IPS-18c (cell line): ENCODE data around the gene CROCC2.

Experiments used
- H3K4me3 ChIP-seq: 2 replicates; pipeline ENCODE4 v1.7.0; 2013; ENCODE audit warnings: low read depth, mild to moderate bottlenecking, low read length, moderate library complexity; ENCODE audit not compliant: insufficient read depth
- H3K9me3 ChIP-seq: one replicate; pipeline ENCODE4 v1.6.1; 2013; ENCODE audit warnings: mild to moderate bottlenecking, low read length, moderate library complexity; ENCODE audit not compliant: control insufficient read depth, insufficient read depth

CROCC2 gene

DNA sequence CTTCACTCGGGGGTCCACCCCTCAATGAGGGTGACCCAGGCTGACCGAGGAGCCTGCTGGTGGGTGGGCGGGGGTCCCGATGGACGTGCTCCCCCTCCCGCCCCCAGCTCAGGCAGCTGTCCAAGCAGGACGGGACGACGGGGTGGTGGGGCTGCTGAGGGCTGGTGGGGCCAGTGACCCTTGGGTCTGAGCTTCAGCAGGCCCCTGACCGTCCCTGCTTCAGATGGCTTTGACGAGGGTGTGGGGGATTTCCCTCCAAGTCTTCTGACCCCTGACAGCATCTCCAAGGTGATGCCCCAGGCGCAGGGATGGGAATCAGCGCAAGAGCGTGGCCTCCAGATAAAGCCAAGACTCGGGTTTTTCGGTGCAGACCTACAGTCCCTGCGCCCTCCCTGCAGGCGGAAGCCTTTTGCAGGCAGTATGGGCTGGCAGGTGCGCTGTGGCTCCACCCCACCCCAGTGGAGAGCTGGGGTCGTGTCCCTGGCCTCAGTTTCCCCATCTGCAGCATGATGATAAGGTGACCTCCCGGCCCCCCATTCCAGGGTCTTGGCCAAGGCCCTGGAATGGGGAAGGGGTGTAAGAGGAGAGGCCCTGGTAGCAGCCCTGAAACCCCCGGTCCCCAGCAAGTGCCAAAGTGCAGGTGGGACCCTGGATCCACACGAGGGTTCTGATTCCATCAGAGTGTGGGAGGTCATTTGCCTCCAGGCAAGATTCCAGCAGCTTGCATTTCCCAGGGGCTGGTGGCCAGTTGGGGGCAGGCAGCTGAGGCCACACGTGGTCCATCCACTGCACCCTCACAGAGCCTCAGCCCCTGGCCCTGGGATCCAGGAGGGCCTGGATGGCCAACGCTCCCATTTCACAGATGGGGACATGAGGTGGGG, 8.7 kb downstream of the CROCC2 start:
- Histone ChIP-seq H3K4me3 (no peak overlapping the region), H3K9me3 (no peaks in the 10 kb centered on the region)

DNA sequence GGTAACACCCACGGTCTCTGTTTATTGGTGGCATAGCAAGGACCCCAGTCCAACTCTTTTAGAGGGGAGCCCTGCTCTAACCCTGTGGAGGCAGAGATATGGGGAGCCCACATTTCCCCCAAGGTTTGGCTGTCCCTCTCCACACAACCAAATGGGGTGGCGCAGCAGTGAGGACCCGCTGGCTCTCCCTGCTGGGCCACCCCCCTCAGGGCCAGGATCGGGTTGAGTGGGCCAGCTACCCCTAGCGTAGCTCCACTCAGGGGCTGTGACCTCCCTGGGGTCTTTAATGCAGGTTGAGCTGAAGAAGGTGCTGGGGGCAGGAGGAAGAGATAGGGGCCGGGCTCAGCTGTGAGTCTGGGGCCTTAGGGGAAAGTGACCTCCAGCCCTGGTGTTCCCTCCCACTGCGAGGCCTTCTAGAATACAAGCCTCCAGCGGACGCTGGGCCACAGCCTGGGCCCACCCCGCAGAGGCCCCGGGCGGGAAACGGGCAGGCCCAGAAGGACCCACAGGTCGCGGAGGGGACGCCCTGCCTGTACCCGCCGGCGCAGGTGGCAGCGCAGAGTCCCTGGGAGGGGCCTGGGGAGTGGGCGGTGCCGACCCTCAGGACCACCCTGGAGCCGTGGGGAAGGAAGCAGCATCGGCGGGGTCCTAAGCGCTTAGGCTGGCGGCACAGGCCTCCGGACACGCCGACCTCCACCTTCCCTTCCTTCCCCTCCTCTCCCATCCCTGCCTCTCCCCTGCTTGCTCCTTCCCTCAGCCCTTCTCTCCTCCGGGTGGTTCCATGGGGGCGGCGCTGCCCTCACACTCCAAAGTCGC, 9.6 kb downstream of the CROCC2 start:
- H3K9me3 ChIP-seq: no peaks in the 10 kb centered on the region
- H3K4me3 ChIP-seq: peak overlapping the region; percentile 32

DNA sequence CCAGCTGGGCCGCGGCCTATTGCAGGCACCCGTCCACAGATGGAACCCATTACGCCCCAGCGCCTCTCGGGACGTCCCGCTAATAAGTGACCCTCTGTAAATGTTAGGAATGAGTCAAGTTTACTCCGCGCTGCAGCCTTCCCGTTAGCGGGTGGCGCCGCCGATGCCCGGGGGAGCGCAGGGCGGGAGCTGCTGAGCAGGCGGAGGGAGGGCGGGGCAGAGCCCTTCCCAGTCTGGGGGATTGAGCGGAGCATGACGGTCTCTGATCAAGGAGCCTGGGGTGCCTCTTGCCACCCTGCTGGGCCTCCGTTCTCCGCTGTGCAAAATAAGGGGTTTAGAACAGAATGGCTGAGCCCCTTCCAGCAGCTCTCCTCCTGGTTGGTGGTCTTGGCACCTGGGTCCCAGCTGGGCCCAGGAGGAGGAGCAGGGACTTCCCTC, 10.5 kb downstream of the CROCC2 start:
- Histone ChIP-seq H3K4me3 (peak overlapping the region; percentile 46), H3K9me3 (no peaks in the 10 kb centered on the region)

DNA sequence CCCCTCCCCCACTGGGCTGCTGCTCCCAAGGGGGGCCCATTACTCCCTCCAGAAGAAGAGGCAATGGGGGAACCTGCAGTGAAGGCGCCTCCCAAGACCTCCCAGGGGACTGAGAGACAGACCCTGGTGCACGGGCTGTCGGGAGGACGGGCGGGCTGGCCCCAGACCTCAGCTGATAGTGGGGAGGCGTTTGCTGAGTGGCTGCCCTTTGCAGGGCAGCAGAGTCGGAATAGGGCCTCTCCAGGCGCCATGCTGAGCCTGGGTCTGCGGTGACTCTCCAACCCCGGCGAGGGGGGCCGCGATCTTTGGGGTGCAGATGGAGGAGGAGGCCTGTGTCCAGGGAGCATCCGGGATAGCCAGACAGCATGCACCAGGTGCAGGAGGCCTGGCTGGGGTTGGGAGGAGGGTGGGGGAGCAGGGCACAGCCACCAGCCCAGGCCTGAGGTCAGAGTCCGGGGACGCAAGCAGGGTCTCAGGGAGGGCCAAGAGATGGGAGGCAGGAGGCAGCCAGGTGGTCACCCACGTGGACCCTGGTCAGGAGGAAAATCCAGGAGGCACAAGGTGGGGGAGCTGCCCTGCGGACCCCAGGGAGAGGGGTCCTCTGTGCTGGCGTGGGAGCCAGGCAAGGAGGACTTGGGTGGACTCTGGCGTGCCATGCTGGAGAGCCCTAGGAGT, 11.0 kb downstream of the CROCC2 start:
- Histone ChIP-seq H3K9me3 (no peaks in the 10 kb centered on the region), H3K4me3 (no peak overlapping the region)

DNA sequence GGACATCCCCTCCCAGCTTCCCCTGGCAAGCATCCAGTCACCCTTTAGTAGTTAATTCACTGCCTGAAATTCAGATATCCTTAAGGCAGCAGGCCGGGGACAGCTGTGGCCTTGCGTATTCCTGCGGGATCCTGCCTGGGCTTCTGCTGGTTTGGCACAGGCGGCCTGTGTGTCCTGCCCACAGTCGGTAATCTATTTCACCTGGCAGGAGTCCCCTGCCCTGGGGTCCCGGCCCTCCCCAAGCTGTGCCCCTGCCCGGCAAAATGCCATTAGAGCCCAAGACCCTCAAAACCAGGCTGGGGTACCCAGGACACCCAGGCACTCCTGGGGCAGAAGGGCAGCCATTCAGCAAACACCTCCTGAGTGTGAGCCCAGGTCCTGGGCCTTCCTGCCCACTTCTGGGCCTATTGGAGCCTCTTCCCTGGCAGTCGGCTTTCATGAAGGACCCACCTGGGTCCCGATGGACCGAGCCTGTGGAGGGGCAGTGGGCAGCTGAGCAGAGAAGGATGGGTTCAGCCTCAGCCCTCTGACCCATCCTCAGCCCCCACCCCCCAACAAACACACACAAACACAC, 11.6 kb downstream of the CROCC2 start:
- Histone ChIP-seq H3K4me3 (no peak overlapping the region), H3K9me3 (no peaks in the 10 kb centered on the region)

DNA sequence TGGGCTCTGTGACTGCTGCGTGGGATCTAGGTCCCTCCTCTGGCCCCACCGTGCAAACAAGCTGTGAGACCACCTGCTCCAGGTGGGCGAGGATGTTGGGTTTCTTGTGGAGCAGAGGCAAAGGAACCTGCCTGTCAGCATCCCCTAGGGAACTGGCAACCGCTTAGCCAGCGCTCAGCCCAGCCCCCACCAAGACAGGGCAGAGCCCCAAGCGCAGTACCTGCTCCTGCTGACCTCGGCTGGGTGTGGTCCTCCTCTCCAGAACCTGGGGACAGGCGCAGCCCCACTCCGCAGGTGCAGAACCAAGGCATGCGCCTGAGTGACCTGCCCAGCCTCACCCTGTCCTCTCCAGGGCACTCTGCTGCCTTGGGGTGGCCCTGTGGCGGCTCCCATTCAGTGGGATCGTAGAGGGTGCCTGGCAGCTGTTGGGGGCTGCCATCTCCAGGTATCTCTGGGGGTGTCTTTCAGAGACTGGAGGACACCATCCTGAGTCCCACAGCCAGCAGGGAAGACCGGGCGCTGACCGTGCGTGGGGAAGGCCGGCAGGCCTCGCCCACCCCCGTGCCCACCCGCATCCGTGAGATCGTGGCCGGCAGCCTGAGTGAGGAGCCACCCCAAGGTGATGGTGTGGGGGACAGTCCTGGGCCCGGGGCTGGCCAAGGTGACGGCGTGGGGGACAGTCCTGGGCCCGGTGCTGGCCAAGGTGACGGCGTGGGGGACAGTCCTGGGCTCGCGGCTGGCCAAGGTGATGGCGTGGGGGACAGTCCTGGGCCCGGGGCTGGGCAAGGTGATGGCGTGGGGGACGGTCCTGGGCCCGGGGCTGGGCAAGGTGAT, 12.3 kb downstream of the CROCC2 start:
- Histone ChIP-seq H3K4me3 (no peak overlapping the region), H3K9me3 (no peaks in the 10 kb centered on the region)

DNA sequence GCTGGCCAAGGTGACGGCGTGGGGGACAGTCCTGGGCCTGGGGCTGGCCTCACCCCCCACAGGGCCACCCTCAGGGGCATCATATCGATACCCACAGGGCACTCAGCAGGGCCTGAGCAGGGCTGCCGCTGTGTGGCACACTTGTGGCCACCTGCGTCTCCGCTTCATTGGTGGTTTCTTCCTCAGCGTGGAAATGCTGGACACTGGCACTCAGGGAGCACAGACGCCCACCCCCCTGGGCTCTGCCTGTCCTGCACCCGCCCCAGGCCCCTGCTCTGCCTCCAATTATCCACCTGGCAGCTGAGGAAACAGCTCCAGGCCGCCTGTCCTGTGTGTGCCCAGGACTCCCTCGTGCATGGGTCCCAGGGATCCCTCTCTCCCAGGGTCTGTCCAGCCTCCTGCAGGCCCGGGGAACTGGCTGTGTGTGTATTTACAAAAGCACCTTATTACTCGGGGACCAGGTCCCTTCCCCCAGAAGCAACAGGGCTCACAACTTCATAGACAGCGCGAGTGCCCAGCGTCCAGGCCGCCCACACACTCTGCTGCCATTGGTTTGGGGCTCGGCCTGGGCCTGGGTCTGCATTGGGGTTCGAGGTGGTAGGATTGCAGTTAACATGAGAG, 13.1 kb downstream of the CROCC2 start:
- Histone ChIP-seq H3K9me3 (no peaks in the 10 kb centered on the region), H3K4me3 (no peak overlapping the region)

DNA sequence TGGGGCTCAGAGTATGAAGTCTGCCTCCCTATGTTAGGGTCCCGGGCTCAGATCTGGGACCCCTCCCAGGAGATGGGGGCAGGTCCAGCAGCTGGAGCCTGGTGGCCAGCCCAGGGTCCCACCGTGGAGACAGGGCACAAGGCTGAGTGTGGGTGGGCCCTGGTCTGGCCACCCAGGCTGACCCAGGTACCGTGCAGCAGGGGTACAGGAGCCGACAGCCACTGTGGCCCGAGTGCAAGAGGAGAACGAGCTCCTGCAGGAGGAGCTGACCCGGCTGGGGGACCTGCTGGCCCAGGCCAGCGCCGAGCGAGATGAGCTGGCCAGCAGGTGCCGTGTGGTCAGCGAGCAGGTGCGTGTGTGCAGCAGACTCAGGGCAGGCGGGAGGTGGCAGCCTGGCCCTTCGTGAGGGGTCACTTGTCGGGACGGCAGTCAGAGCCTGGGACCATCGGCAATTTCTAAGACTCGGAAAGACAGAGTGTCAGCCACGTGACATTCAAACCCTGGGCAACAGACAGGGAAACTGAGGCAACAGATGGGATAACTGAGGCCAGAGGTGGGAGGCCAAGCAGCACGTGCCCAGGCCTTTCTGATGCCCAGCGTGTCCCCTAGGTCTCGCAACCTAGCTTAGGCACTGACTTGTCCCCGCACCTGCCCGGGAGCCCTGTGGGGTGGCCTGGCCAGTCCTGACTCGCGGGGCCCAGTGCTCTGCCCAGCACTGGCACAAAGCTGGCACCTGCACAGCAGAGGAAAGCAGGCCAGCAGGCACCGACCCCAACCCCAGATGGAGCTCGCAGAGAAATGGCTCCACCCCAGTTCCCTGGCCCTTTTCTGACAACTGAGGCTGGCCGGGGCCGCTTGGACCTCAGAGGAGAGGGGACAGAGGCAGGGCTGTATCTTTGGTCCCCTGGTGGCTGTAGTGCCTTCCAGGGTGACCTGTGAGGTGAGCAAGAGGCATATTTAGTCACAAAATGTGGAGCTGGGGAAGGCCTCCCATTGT, 13.9 kb downstream of the CROCC2 start:
- H3K9me3 ChIP-seq: no peaks in the 10 kb centered on the region
- no peak overlapping the region for H3K4me3 ChIP-seq

DNA sequence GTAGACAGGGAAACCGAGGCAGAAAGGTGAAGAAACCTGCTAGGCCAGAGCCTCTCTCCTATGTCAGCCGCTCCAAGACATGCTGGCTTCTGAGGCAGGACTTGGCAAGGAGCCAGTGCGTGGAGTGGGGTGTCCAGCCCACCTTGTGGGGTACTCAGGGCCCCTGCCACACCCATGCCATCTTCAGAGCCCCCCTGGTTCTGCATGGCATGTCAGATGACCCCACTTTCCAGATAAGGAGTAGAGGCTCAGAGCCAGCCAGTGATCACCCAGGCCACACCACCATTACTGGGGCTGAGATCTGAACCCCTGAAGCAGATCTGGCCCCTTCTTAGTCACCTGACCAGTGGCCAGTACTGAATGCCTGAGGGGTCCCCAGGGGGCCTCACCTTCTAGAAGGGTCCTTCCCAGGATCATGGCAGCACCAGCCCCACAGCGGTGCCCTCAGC, 14.7 kb downstream of the CROCC2 start:
- H3K9me3 ChIP-seq: no peaks in the 10 kb centered on the region
- H3K4me3 ChIP-seq: no peak overlapping the region

DNA sequence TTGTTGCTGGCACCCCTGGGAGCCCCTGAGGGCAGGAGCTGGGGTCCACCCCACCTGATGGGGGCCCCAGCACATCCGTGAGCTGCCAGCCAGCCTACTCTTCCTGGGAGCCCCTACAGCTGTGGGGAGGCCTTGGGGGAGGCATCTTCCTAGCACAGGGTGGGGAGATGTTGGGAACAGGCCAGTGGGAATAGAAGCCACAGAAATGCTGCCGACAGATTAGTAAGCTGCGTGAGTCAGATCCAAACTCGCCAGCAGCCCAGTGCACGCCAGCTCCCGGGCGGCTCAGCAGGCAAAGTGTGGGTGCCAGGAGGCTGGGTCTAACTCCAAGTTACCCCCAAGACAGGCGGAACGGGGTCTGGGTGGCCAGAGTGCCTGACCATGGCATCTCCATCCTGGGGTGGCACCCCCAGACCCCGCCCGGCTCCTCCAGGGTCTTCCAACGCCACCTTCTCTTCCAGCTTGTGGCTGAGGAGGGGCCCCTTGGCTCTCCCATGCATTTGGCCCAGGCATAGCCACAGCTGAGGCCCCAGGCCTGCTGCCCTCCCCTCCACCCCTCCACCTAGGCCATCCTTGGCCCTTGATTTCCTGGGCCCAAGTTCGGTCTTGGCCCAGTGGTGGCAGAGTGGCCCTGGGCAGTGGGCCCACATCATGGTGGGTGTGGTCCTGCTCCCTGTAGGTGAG, 15.3 kb downstream of the CROCC2 start:
- Histone ChIP-seq H3K9me3 (no peaks in the 10 kb centered on the region), H3K4me3 (no peak overlapping the region)

DNA sequence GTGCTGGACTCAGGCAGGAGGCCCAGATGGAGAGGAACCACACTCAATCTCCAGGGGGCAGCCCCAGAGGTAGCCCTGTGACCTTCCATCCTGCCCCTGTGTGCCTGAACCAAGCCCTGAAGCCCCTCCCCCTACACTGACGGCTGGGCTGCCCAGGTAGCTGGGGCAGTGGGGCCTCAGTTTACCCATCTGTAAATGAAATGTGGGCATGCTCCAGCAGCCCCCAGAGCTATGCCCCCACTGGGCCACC, 15.8 kb downstream of the CROCC2 start:
- Histone ChIP-seq H3K4me3 (no peak overlapping the region), H3K9me3 (no peaks in the 10 kb centered on the region)

DNA sequence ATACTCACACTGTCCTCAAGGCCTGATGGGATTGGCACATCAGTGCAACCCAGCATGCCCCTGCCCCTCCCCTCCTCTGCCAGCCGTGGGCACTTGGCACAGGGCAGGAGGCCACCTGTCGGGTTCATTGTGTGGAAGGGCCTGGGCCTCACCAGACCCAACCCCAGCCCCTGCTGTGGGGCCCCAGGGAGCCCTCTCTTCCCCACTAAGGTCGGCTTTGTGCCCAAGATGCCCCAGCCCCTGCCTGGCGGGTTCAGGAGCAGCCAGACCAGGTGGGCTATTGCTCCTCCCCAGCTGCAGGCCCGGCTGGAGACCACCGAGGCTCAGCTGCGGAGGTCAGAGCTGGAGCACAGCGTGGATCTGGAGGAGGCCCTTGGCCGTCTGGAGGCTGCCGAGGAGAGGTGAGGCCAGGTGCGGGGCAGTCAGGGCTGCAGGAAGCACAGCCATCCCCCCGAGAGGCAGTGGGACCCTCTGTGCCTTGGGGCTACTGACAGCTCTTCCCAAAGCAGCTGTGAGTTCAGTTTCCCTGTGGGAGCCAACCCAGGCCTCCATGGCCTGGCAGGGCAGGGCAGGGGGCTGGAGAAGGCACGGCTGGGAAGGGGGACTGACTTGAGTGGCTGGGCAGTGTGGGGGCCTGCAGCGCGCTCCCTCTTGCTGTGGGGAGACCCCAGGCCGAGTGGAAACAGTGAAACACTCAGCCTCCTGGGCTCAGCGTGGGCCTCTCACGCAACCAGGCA, 16.3 kb downstream of the CROCC2 start:
- Histone ChIP-seq H3K4me3 (no peak overlapping the region), H3K9me3 (no peaks in the 10 kb centered on the region)

DNA sequence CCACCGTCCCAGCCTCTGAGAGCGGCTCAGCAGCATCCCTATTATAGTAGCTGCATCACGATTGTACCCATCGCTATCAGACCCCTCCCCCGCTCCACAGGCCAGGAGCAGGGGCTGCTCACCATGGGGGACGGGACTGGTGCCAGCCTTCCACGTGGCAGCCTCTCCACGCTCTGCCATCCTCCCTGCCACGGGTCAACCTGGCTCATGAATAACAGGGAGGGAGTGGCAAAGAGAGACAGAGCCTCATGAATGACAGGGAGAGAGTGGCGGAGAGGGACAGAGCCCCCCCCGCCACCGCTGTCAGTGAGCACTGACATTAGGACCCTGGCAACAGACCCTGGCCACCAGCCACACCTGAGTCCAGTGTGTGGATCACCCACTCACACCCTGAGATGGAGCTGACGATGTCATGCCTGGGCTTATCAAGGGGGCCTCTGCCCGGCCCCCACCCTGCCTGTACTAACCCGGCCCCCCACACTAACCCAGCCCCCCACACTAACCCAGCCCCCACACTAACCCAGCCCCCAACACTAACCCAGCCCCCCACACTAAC, 16.9 kb downstream of the CROCC2 start:
- Histone ChIP-seq H3K4me3 (no peak overlapping the region), H3K9me3 (no peaks in the 10 kb centered on the region)

DNA sequence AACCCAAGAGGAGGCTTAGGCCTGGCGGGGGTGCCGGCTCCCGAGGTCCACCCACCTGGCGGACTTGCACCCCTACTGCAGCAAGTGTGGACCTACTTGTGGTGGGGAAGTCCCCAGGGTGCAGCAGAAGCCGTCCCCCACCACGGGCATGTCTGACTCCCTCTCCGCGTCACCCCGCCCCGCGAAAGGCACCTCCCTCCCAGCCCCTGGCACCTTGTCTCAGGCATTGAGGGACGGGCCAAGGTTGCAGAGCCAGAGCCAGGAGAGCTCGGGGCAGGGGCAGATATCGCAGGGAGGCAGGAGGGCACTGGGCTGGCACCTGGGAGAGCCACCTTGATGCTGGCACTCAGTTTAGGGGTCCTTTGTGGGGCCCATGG, 19.0 kb downstream of the CROCC2 start:
- no peaks in the 10 kb centered on the region for H3K9me3 ChIP-seq
- no peak overlapping the region for H3K4me3 ChIP-seq
